Nephron progenitor cell (in vitro differentiated cells): ENCODE results near the gene MSRB1.

Source experiments
- DNase-seq: peaks from one replicate; pipeline ENCODE4 v3.0.0; 2021
- H3K27ac Mint-ChIP-seq: 2 replicates; pipeline ENCODE4 v1.8.0; 2021; ENCODE audit warnings: mild to moderate bottlenecking, moderate library complexity, mixed read lengths
- H3K27me3 Mint-ChIP-seq: 2 replicates; pipeline ENCODE4 v1.8.0; 2021; ENCODE audit warnings: mild to moderate bottlenecking, low read depth, mixed read lengths; ENCODE audit not compliant: poor library complexity
- H3K36me3 Mint-ChIP-seq: 2 replicates; pipeline ENCODE4 v1.8.0; 2021; ENCODE audit warnings: low read depth, mixed read lengths
- H3K4me1 Mint-ChIP-seq: 2 replicates; pipeline ENCODE4 v1.8.0; 2021; ENCODE audit warnings: mixed read lengths
- H3K4me3 Mint-ChIP-seq: 2 replicates; pipeline ENCODE4 v1.8.0; 2021; ENCODE audit warnings: mild to moderate bottlenecking, moderate library complexity, mixed read lengths
- H3K9me3 Mint-ChIP-seq: 2 replicates; pipeline ENCODE4 v1.8.0; 2021; ENCODE audit warnings: mild to moderate bottlenecking, moderate library complexity, mixed read lengths
- TF ChIP-seq, protein P1 (sequence below): fragments of 200-600 bp; sonication (generic); IDR thresholded peaks from 2 replicates; pipeline ENCODE4 v1.5.0; 2021; ENCODE audit warnings: antibody characterized with exemption

MSRB1 gene

DNA sequence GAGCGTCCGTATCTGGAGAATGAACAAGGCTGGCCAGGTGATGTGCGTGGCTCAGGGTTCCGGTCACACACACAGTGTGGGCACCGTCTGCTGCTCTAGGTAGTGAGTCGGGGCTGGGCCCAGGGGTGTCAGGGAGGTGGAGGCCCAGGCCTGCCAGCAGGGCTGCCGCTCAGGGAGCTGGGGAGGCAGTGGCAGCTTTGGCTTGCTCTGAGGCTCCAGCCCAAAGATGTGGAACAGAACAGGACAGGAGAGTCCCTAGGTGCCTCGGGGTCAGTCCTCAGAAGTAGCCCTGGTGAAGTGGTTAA is 33.2 kb upstream of the MSRB1 start:
- H3K4me1 Mint-ChIP-seq: peaks cover 15% of the 10 kb centered on the region
- no peaks in the 10 kb centered on the region for H3K9me3 Mint-ChIP-seq
- TF ChIP-seq, protein P1, sequence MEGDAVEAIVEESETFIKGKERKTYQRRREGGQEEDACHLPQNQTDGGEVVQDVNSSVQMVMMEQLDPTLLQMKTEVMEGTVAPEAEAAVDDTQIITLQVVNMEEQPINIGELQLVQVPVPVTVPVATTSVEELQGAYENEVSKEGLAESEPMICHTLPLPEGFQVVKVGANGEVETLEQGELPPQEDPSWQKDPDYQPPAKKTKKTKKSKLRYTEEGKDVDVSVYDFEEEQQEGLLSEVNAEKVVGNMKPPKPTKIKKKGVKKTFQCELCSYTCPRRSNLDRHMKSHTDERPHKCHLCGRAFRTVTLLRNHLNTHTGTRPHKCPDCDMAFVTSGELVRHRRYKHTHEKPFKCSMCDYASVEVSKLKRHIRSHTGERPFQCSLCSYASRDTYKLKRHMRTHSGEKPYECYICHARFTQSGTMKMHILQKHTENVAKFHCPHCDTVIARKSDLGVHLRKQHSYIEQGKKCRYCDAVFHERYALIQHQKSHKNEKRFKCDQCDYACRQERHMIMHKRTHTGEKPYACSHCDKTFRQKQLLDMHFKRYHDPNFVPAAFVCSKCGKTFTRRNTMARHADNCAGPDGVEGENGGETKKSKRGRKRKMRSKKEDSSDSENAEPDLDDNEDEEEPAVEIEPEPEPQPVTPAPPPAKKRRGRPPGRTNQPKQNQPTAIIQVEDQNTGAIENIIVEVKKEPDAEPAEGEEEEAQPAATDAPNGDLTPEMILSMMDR: no peak
- peaks cover 5% of the 10 kb centered on the region for H3K36me3 Mint-ChIP-seq
- no peak overlapping the region for H3K27ac Mint-ChIP-seq
- peaks cover 38% of the 10 kb centered on the region for H3K27me3 Mint-ChIP-seq
- H3K4me3 Mint-ChIP-seq: no peak overlapping the region
- no peak for DNase-seq

DNA sequence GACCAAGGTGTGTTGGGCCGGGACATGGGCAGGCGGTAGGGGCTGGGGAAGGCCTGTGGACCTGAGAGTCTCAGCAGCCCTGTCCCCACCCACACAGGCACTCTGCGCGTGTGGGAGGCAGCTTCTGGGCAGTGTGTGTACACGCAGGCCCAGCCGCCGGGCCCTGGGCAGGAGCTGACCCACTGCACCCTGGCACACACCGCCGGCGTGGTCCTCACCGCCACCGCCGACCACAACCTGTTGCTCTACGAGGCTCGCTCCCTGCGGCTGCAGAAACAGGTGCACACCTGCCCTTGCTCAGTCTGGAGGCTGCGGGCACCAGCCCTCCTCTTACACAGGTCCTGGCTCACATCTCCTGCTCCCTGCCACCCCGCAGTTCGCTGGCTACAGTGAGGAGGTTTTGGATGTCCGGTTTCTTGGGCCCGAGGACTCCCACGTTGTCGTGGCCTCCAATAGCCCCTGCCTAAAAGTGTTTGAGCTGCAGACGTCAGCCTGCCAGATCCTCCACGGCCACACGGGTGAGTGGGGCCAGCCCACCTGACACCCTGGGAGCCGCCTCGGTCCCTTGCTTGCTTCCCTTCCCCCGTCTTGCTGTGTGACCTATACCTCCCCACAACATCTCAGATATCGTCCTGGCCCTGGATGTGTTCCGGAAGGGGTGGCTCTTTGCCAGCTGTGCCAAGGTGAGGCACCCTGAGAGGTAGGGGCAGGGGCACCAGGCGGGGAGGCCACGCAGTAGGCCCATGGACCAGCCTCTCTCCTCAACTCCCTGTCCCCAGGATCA is 32.6 kb upstream of the MSRB1 start:
- H3K36me3 Mint-ChIP-seq: peaks cover 5% of the 10 kb centered on the region
- TF ChIP-seq, protein P1: no peak
- H3K4me3 Mint-ChIP-seq: no peak overlapping the region
- H3K27ac Mint-ChIP-seq: no peak overlapping the region
- peaks cover 32% of the 10 kb centered on the region for H3K27me3 Mint-ChIP-seq
- no peaks in the 10 kb centered on the region for H3K9me3 Mint-ChIP-seq
- peaks cover 20% of the 10 kb centered on the region for H3K4me1 Mint-ChIP-seq
- no peak for DNase-seq

DNA sequence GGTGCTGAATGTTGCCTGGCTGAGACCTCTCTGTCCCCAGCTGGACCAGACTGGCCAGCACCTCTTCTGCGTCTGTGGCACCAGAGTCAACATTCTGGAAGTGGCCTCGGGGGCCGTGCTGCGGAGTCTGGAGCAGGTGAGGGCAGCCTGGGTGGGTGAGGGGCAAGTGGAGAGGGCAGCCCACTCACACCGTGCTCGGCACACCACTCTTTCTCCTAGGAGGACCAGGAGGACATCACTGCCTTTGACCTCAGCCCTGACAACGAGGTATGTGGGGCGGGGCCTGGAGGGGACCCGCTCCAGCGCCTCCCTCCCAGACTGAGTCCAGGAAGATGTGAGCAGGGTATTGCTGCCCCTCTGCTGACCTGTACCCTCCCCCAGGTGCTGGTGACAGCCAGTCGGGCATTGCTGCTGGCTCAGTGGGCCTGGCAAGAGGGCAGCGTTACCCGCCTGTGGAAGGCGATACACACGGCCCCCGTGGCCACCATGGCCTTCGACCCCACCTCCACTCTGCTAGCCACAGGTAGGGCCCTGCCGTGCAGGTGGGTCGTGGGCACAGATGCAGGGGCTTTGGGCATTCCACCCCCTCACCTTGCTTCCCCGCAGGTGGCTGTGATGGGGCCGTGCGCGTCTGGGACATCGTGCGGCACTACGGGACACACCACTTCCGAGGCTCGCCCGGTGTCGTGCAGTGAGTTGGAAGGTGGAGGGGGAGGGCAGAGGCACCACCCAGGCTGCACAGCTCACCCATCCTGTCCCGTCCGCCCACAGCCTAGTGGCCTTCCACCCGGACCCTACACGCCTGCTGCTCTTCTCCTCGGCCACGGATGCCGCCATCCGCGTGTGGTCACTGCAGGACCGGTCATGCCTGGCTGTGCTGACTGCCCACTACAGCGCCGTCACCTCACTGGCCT is 31.4 kb upstream of the MSRB1 start:
- Mint-ChIP-seq H3K9me3 (no peaks in the 10 kb centered on the region), H3K4me1 (peaks cover 20% of the 10 kb centered on the region), H3K4me3 (peak overlapping the region; percentile 13), H3K27me3 (peaks cover 20% of the 10 kb centered on the region), H3K36me3 (peaks cover 5% of the 10 kb centered on the region), H3K27ac (no peak overlapping the region)
- TF ChIP-seq, protein P1: no peak
- no peak for DNase-seq

DNA sequence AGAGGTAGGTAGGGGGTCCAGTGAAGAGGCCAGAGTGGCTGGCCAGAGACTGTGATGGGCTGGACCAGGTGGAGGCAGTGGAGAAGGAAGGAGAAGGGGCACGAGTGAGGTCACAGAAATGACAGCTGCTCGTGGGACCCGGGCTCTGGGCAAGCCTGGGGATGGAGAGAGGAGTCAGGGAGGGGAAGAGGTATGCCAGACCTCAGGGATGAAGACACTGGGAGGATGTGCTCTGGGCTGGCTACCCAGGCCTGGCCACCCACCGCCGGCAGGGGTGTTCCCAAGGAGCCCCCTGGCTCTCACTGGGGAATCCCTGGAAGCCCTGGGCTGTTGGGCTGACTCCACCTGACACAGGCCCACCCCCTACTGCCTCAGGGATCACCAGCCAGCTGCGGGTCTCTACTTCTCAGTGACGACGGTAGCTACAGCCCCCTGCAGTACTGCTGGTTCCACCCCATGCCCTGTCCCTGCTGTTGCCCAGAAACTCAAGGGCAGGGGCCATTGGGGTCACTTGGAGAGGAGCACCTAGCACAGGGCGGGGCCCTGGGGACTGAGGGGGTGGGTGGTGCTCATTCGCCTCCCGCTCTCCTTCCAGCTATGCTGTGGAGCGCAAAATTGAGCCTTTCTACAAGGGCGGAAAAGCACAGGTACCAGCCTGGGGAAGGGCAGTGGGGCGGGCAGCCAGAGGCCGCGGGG is 30.6 kb upstream of the MSRB1 start:
- no peak for DNase-seq
- Mint-ChIP-seq H3K4me3 (no peak overlapping the region), H3K4me1 (peaks cover 20% of the 10 kb centered on the region), H3K27me3 (peaks cover 15% of the 10 kb centered on the region), H3K9me3 (no peaks in the 10 kb centered on the region), H3K36me3 (peaks cover 5% of the 10 kb centered on the region), H3K27ac (no peak overlapping the region)
- TF ChIP-seq, protein P1: no peak

DNA sequence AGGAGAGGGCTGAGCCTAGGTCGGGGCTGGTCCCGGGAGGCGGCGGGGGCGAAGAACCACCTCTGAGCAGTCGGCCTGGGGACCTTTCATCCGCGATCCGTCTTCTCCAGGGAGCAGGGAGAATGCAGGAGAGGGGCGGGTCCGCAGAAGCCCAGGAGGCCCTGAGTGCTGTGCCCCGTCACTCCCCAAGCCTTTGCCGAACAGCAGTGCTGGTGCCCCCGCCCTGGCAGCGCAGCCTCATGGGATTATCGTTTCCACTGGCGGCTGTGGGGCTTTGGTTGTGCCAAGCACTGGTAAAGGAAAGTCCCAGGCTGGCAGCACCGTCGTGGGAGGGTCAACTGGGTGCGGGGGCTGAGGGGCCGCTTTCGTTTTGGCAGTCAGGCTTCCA is 29.5 kb upstream of the MSRB1 start:
- Mint-ChIP-seq H3K4me3 (peak overlapping the region; percentile 95), H3K27me3 (peaks cover 7% of the 10 kb centered on the region), H3K9me3 (no peaks in the 10 kb centered on the region), H3K4me1 (peaks cover 20% of the 10 kb centered on the region), H3K36me3 (peaks cover 2% of the 10 kb centered on the region), H3K27ac (no peak overlapping the region)
- peak; percentile 55 for DNase-seq
- TF ChIP-seq, protein P1: no peak
